ENCODE results near the gene ZNF311. TPM values are rescaled to one million over a fixed set of nuclear protein-coding genes. Genes with fewer than 3 reads are reported as not detected.

The ZNF311 gene
- 0.59 and 0.87 TPM in 2 replicates for total RNA-seq

GRCh38 chr6:29005183-29005885, at the start of gene ZNF311:
TSS of gene ZNF311 (minus strand) at chr6:29005315. CDS start at chr6:29003954, 1,361 bp downstream.
- H3K4me1 Mint-ChIP-seq (ENCODE audit: low read depth) = peaks cover 21% of the 10 kb centered on the region
- peaks cover 6% of the 10 kb centered on the region for H3K27me3 Mint-ChIP-seq (ENCODE audit: low read depth)
- intact Hi-C loops (cut with micrococcal nuclease) = loop anchor here (2.0 kb wide), 1 partner anchor 17 kb away; no protein-coding TSS in a partner anchor
- peak within 1 kb of the TSS; percentile 80 for H3K4me3 Mint-ChIP-seq (ENCODE audit: low read depth)
- peaks cover 10% of the 10 kb centered on the region for H3K9me3 Mint-ChIP-seq
- peak within 1 kb of the TSS; percentile 57 for H3K27ac Mint-ChIP-seq
- peak; percentile 45 for DNase-seq (ENCODE audit: low spot score)
- H3K36me3 Mint-ChIP-seq (ENCODE audit: low read depth) = peaks cover 6% of the 10 kb centered on the region

GRCh38 chr6:29051680-29052079, 46.6 kb upstream of the ZNF311 start:
- no peaks in the 10 kb centered on the region for H3K9me3 Mint-ChIP-seq
- peaks cover 8% of the 10 kb centered on the region for H3K27me3 Mint-ChIP-seq (ENCODE audit: low read depth)
- H3K36me3 Mint-ChIP-seq (ENCODE audit: low read depth) = no peaks in the 10 kb centered on the region
- no peaks in the 10 kb centered on the region for H3K4me1 Mint-ChIP-seq (ENCODE audit: low read depth)
- DNase-seq (ENCODE audit: low spot score) = no peak
- intact Hi-C loops (cut with micrococcal nuclease) = no loop called here
- no peak overlapping the region for H3K27ac Mint-ChIP-seq
- H3K4me3 Mint-ChIP-seq (ENCODE audit: low read depth) = no peak overlapping the region

DNA sequence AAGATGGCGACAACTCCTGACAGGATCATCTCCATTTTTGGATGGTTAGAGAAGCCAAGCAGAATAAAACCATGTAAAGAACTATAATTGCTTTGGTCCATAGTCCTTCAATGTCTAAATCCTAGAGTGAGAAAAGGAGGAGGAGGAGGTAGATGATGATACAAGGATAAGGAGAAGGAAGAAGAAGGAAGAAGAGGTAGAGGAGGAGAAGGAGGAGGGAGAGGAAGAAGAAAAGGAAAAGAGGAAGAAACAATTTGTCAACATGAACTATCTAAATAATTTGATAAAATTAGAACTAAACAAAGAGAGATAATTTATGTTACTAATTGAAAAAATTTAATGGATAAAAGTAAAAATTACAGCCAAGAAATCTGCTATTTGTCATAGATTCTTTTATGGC, 40.0 kb upstream of the ZNF311 start, which contains the start of gene OR2W1:
Gene OR2W1 (minus strand): TSS at position 101 of the 400 bp plus-strand sequence. CDS start 0 bp downstream, at position 101.
- Mint-ChIP-seq H3K36me3 (ENCODE audit: low read depth) (no peaks in the 10 kb centered on the region), H3K4me3 (ENCODE audit: low read depth) (no peak within 1 kb of the TSS), H3K4me1 (ENCODE audit: low read depth) (no peaks in the 10 kb centered on the region), H3K9me3 (no peaks in the 10 kb centered on the region), H3K27me3 (ENCODE audit: low read depth) (peaks cover 17% of the 10 kb centered on the region), H3K27ac (no peak within 1 kb of the TSS)
- DNase-seq (ENCODE audit: low spot score) = no peak
- intact Hi-C loops (cut with micrococcal nuclease) = no loop called here

- Mint-ChIP-seq H3K4me1 (ENCODE audit: low read depth) (no peaks in the 10 kb centered on the region), H3K27me3 (ENCODE audit: low read depth) (peaks cover 8% of the 10 kb centered on the region), H3K36me3 (ENCODE audit: low read depth) (no peaks in the 10 kb centered on the region), H3K9me3 (no peaks in the 10 kb centered on the region), H3K27ac (no peak overlapping the region), H3K4me3 (ENCODE audit: low read depth) (no peak overlapping the region)
- intact Hi-C loops (cut with micrococcal nuclease) = no loop called here
- no peak for DNase-seq (ENCODE audit: low spot score)
Observed at GRCh38 chr6:29035951-29036350, 30.8 kb upstream of the ZNF311 start.

DNA sequence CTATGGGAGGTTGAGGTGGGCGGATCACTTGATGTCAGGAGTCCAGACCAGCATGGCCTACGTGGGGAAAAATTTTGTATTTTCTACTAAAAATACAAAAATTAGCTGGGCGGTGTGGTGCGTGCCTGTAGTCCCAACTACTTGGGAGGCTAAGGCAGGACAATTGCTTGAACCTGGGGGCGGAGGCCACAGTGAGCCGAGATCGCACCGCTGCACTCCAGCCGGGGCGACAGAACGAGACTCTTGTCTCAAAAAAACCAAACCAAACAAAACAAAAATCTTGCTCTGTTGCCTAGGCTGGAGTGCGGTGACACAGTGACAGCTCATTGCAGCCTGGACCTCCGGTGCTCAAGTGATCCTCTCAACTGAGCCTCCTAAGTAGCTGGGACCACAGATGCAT, 23.7 kb upstream of the ZNF311 start:
- intact Hi-C loops (cut with micrococcal nuclease) = no loop called here
- no peak for DNase-seq (ENCODE audit: low spot score)
- peaks cover 43% of the 10 kb centered on the region for H3K27me3 Mint-ChIP-seq (ENCODE audit: low read depth)
- no peaks in the 10 kb centered on the region for H3K36me3 Mint-ChIP-seq (ENCODE audit: low read depth)
- H3K4me3 Mint-ChIP-seq (ENCODE audit: low read depth) = no peak overlapping the region
- H3K27ac Mint-ChIP-seq = no peak overlapping the region
- H3K4me1 Mint-ChIP-seq (ENCODE audit: low read depth) = no peaks in the 10 kb centered on the region
- H3K9me3 Mint-ChIP-seq = no peaks in the 10 kb centered on the region

- H3K4me3 Mint-ChIP-seq (ENCODE audit: low read depth) = no peak overlapping the region
- no peaks in the 10 kb centered on the region for H3K9me3 Mint-ChIP-seq
- no peaks in the 10 kb centered on the region for H3K36me3 Mint-ChIP-seq (ENCODE audit: low read depth)
- peaks cover 55% of the 10 kb centered on the region for H3K27me3 Mint-ChIP-seq (ENCODE audit: low read depth)
- H3K27ac Mint-ChIP-seq = no peak overlapping the region
- no peak for DNase-seq (ENCODE audit: low spot score)
- intact Hi-C loops (cut with micrococcal nuclease) = no loop called here
- H3K4me1 Mint-ChIP-seq (ENCODE audit: low read depth) = no peaks in the 10 kb centered on the region
Observed at GRCh38 chr6:29025927-29026585, 20.9 kb upstream of the ZNF311 start.

DNA sequence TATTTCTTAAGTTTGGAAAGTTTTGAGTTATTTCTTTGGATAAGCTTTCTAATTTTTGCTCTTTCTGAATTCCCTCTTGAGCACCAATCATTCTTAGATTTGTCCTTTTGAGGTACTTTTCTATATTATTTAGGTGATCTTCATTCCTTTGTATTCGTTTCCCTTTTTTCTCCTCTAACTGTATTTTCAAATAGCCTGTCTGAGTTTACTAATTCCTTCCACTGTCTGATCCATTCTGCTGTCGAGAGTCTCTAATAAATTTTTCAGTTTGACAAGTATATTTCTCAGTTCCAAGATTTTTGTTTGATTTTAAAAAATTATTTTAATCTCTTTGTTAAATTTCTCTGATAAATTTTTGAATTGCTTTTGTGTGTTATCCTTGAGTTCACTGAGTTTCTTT, 16.3 kb upstream of the ZNF311 start:
- Mint-ChIP-seq H3K27me3 (ENCODE audit: low read depth) (peaks cover 44% of the 10 kb centered on the region), H3K4me3 (ENCODE audit: low read depth) (no peak overlapping the region), H3K4me1 (ENCODE audit: low read depth) (peaks cover 8% of the 10 kb centered on the region), H3K36me3 (ENCODE audit: low read depth) (no peaks in the 10 kb centered on the region), H3K27ac (no peak overlapping the region), H3K9me3 (no peaks in the 10 kb centered on the region)
- intact Hi-C loops (cut with micrococcal nuclease) = no loop called here
- DNase-seq (ENCODE audit: low spot score) = no peak

DNA sequence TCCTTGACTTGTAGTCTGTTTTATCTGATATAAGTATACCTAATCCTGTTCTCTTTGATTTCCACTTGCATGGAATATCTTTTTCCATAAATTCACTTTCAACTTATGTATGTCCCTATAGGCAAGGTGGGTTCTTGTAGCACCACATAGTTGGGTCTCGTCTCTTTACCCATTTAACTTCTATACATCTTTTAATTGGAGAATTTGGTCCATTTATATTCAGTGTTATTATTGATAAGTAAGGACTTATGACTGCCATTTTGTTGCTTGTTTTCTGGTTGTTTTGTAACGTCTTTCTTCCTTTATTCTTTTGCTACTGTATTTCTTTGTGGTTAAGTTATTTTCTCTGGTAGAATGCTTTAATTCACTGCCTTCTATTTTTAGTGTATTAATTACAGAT, 14.5 kb upstream of the ZNF311 start:
- no peak overlapping the region for H3K27ac Mint-ChIP-seq
- peaks cover 15% of the 10 kb centered on the region for H3K4me1 Mint-ChIP-seq (ENCODE audit: low read depth)
- H3K36me3 Mint-ChIP-seq (ENCODE audit: low read depth) = peaks cover 6% of the 10 kb centered on the region
- H3K9me3 Mint-ChIP-seq = peaks cover 6% of the 10 kb centered on the region
- H3K27me3 Mint-ChIP-seq (ENCODE audit: low read depth) = peaks cover 33% of the 10 kb centered on the region
- DNase-seq (ENCODE audit: low spot score) = no peak
- H3K4me3 Mint-ChIP-seq (ENCODE audit: low read depth) = no peak overlapping the region
- intact Hi-C loops (cut with micrococcal nuclease) = loop anchor here (10.0 kb wide), 1 partner anchor 565 kb away; the partner anchor contains the start of gene OR2H2

DNA sequence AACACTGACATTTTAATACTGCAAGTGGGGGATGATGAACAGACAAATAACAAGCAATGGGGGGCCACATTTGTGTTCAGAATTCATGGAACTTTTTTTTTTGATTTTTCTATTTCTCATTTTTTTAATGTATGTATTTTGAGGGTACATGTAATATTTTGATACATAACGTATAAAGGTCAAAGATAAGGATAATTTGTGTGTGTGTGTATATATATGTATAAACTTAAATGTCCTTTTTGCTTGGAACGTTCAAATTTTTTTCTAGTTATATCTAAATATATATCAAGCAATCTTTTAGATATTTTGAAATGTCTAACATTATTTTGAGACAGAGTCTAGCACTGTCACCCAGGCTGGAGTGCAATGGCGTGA, 12.3 kb upstream of the ZNF311 start:
- DNase-seq (ENCODE audit: low spot score) = no peak
- H3K27me3 Mint-ChIP-seq (ENCODE audit: low read depth) = peaks cover 34% of the 10 kb centered on the region
- peaks cover 6% of the 10 kb centered on the region for H3K9me3 Mint-ChIP-seq
- H3K4me1 Mint-ChIP-seq (ENCODE audit: low read depth) = peaks cover 15% of the 10 kb centered on the region
- no peak overlapping the region for H3K27ac Mint-ChIP-seq
- intact Hi-C loops (cut with micrococcal nuclease) = loop anchor here (1.0 to 10.0 kb wide), 3 partner anchors 65 to 567 kb away; partner anchors contain the start of gene OR2H2
- H3K4me3 Mint-ChIP-seq (ENCODE audit: low read depth) = peak overlapping the region; percentile 81
- peaks cover 6% of the 10 kb centered on the region for H3K36me3 Mint-ChIP-seq (ENCODE audit: low read depth)

DNA sequence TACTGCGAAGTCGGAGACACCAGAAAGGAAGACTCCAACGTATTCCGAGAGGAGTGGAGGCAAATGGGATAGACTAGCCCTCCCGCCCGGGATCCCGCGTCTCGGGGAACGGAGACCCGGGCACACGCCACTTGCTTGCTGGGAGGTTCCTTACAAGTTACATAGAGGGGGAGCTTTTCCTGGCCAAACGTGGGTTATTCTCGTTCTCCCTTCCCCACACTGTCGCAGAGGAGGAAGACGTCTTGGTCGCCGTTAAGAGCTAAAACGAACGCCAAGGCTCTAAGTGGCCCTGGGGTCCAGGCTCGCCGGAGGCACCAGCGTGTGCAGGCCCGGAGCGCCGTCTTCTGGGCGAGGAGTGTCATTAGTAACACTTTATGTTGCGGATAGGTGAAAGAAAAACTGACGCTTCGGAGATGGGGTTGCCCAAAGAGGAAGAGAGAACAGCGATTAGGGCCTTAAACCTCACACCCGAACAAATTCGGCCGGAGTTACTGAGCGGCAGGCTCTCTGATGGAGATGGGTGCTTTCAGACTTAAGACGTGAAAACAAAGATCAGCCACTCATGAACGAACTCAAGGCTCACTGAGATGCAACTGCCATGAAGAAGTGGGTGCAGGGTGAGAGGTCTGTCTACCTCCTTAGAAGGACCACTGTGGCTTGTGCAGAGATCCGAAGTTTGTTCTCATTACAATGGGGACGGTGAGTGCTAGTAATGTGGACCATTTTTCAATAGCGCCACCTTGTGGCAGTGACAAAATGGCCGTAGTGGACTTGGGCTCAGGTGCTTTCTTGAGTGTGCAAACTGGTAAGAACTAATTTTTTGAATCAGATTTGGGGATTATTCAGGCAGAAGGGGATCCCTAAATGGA, 11.7 kb upstream of the ZNF311 start:
- Mint-ChIP-seq H3K4me1 (ENCODE audit: low read depth) (peaks cover 15% of the 10 kb centered on the region), H3K36me3 (ENCODE audit: low read depth) (peaks cover 6% of the 10 kb centered on the region), H3K27me3 (ENCODE audit: low read depth) (peaks cover 28% of the 10 kb centered on the region), H3K27ac (peak overlapping the region; percentile 70), H3K4me3 (ENCODE audit: low read depth) (peak overlapping the region; percentile 81), H3K9me3 (peaks cover 6% of the 10 kb centered on the region)
- intact Hi-C loops (cut with micrococcal nuclease) = loop anchor here (1.0 to 10.0 kb wide), 5 partner anchors 34 to 568 kb away; partner anchors contain the start of gene OR2H2
- peak; percentile 75 for DNase-seq (ENCODE audit: low spot score)

DNA sequence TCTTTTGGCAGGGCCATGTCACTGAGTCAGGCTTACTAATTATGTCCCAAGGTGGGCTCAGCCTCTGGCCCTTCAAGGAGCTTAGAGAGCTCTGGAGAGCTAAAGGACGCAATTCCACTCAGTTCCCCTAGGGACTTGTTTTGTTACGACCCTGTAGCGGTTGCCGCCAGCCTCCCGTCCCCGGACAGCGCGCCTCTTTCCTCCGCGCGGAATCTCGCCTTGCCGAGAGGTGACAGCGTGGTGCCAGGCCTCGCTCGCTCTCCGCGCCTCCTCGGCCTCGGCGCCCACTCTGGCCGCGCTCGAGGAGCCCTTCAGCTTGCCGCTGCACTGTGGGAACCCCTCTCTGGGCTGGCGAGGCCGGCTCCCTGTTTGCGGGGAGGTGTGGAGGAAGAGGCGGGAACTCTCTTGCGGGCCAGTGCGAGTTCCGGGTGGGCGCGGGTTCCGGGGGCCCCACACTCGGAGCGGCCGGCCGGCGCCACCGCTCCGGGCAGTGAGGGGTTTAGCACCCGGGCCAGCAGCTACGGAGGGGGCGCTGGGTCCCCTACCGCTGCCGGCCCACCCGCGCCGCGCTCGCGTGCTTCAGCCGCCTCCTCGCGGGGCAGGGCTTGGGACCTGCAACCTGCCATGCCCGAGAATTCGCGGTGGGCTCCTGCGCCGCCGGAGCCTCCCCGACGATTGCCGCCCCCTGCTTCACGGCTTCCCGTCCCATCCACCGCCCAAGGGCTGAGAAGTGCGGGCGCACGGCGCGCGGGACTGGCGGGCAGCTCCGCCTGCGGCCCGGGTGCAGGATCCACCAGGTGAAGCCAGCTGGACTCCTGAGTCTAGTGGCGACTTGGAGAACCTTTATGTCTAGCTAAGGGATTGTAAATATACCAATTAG, 9.9 kb upstream of the ZNF311 start:
- peaks cover 6% of the 10 kb centered on the region for H3K9me3 Mint-ChIP-seq
- intact Hi-C loops (cut with micrococcal nuclease) = loop anchor here (1.0 to 10.0 kb wide), 2 partner anchors 74 to 570 kb away; partner anchors contain the start of gene OR2H2
- no peak for DNase-seq (ENCODE audit: low spot score)
- peak overlapping the region; percentile 3 for H3K4me3 Mint-ChIP-seq (ENCODE audit: low read depth)
- H3K4me1 Mint-ChIP-seq (ENCODE audit: low read depth) = peaks cover 24% of the 10 kb centered on the region
- no peak overlapping the region for H3K27ac Mint-ChIP-seq
- H3K27me3 Mint-ChIP-seq (ENCODE audit: low read depth) = peaks cover 29% of the 10 kb centered on the region
- peaks cover 6% of the 10 kb centered on the region for H3K36me3 Mint-ChIP-seq (ENCODE audit: low read depth)

Data from activated T-helper 2 cell treated with anti-CD3 and anti-CD28 coated beads, Interferon-gamma antibody, Interleukin-2, Interleukin-4, amounts not matched to agents 10 μg/mL and 5 μg/mL and 100 μg/mL, durations not matched to agents 14 hours and 24 hours and 36 hours (primary cell).